Ishikawa (cell line): ENCODE results near the gene PDE10A.

ENCODE experiments used
- CEBPB ChIP-seq: IDR thresholded peaks from 2 replicates; pipeline ENCODE4 v1.6.1; 2012
- CREB1 ChIP-seq: IDR thresholded peaks from 2 replicates; pipeline ENCODE4 v1.6.1; 2012; ENCODE audit warnings: low read depth
- EGR1 ChIP-seq: IDR thresholded peaks from 2 replicates; pipeline ENCODE4 v1.6.1; 2012
- EP300 ChIP-seq: IDR thresholded peaks from 2 replicates; pipeline ENCODE4 v1.6.1; 2012; ENCODE audit warnings: borderline replicate concordance
- FOXM1 ChIP-seq: IDR thresholded peaks from 2 replicates; pipeline ENCODE4 v1.6.1; 2012; ENCODE audit warnings: low read depth, borderline replicate concordance
- MAX ChIP-seq: IDR thresholded peaks from 2 replicates; pipeline ENCODE4 v1.6.1; 2012
- NFIC ChIP-seq: IDR thresholded peaks from 2 replicates; pipeline ENCODE4 v1.6.1; 2012
- RAD21 ChIP-seq: IDR thresholded peaks from 2 replicates; pipeline ENCODE4 v1.6.1; 2012; ENCODE audit warnings: low read depth
- REST ChIP-seq: IDR thresholded peaks from 2 replicates; pipeline ENCODE4 v1.6.1; 2012; ENCODE audit warnings: low read depth, mild to moderate bottlenecking
- TAF1 ChIP-seq: IDR thresholded peaks from 2 replicates; pipeline ENCODE4 v1.6.1; 2012; ENCODE audit warnings: low read depth, mild to moderate bottlenecking
- TCF12 ChIP-seq: IDR thresholded peaks from 2 replicates; pipeline ENCODE4 v1.6.1; 2012; ENCODE audit warnings: low read depth
- TEAD4 ChIP-seq: IDR thresholded peaks from 2 replicates; pipeline ENCODE4 v1.6.1; 2012
- USF1 ChIP-seq: IDR thresholded peaks from 2 replicates; pipeline ENCODE4 v1.6.1; 2012
- YY1 ChIP-seq: IDR thresholded peaks from 2 replicates; pipeline ENCODE4 v1.6.1; 2012; ENCODE audit warnings: low read depth
- ZBTB7A ChIP-seq: IDR thresholded peaks from 2 replicates; pipeline ENCODE4 v1.6.1; 2012; ENCODE audit warnings: low read depth

PDE10A gene

GRCh38 chr6:165581678-165582077 lies 81.4 kb downstream of the PDE10A start:
- no peak for TF ChIP-seq TAF1
- TF ChIP-seq TCF12 = no peak
- no peak for TF ChIP-seq FOXM1
- no peak for TF ChIP-seq TEAD4
- TF ChIP-seq EP300 = no peak
- TF ChIP-seq YY1 = no peak
- no peak for TF ChIP-seq NFIC
- TF ChIP-seq RAD21 = no peak
- TF ChIP-seq REST = no peak
- TF ChIP-seq CREB1 = no peak
- no peak for TF ChIP-seq CEBPB
- TF ChIP-seq MAX = no peak

- TF ChIP-seq EP300 (no peak), YY1 (no peak), REST (no peak), EGR1 (no peak), MAX (no peak), TAF1 (no peak), TCF12 (no peak), USF1 (no peak), TEAD4 (no peak), NFIC (no peak), CEBPB (no peak), ZBTB7A (no peak)
These were observed 82.9 kb downstream of the PDE10A start for GRCh38 chr6:165580136-165580535.

- TF ChIP-seq EP300 = no peak
- no peak for TF ChIP-seq NFIC
- TF ChIP-seq REST = no peak
- no peak for TF ChIP-seq EGR1
- TF ChIP-seq RAD21 = no peak
- no peak for TF ChIP-seq ZBTB7A
- TF ChIP-seq YY1 = no peak
- no peak for TF ChIP-seq CEBPB
- no peak for TF ChIP-seq USF1
- no peak for TF ChIP-seq FOXM1
- TF ChIP-seq MAX = no peak
- TF ChIP-seq TAF1 = no peak
- TF ChIP-seq CREB1 = no peak
- TF ChIP-seq TEAD4 = no peak
- no peak for TF ChIP-seq TCF12
These were observed 83.9 kb downstream of the PDE10A start for GRCh38 chr6:165579151-165579550.

GRCh38 chr6:165577556-165577955 lies 85.5 kb downstream of the PDE10A start:
- TF ChIP-seq YY1 = no peak
- no peak for TF ChIP-seq NFIC
- TF ChIP-seq TAF1 = no peak
- no peak for TF ChIP-seq MAX
- no peak for TF ChIP-seq TEAD4
- TF ChIP-seq EP300 = no peak
- TF ChIP-seq CEBPB = no peak
